Jurkat, Clone E6-1 (cell line): Measurements from ENCODE around the gene CACFD1.

Source experiments
- DNase-seq: peaks from one replicate; pipeline ENCODE4 v3.0.0-alpha.2; 2011; ENCODE audit warnings: low read depth, low spot score
- H3K4me3 ChIP-seq: 2 replicates; pipeline ENCODE4 v1.5.1; 2011; ENCODE audit warnings: mild to moderate bottlenecking, low read length, control low read depth, moderate library complexity

CACFD1 gene

DNA sequence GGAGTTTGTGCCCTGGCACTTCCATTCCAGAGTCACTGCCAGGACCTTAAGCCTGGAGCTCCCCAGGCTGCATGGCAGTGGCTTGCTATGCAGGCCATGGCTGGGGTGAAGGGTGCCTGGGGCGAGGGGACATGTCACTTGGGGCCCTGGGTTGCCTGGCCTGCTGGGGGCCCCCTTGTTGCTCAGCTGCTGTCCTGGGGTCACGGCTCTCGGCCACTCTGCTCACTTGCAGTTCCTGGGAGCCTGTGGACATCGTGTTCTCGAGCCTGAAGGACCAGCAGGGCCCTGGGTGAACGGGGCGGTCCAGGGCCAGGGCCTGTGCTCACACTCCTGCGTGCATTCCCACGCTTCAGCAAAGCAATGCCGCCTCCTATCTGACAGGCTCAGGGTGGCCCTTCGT is 33.6 kb downstream of the CACFD1 start:
- no peak overlapping the region for H3K4me3 ChIP-seq
- no peak for DNase-seq

DNA sequence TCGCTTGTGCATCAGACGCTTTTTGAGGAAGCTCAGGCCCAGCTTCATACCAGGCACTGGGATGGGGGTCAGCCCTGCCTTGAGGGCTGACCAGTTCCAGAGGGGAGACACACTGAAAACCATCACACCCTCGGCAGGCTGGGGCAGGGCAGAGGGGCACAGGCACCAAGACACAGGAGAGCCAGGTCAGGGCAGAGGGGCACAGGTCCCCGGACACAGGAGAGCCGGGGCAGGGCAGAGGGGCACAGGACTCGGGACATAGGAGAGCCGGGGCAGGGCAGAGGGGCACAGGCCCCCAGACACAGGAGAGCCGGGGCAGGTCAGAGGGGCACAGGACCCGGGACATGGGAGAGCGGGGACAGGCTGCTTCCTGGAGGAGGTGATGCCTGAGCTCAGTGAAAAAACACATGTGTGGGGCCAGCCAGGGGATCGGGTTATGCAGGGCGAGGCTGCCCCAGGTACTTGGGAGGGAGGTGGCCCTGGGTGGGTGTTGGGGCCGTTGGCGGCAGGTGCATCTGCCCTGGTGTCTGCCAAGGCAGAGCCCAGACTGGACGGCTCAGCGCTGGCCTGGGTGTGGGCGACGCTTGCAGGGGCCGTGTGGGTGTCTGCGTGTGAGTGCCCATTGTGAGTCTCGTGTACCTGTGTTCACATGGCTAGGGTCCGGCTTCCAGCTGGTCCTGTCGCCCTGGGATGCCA is 34.2 kb downstream of the CACFD1 start:
- DNase-seq, result no peak
- no peak overlapping the region for H3K4me3 ChIP-seq

DNA sequence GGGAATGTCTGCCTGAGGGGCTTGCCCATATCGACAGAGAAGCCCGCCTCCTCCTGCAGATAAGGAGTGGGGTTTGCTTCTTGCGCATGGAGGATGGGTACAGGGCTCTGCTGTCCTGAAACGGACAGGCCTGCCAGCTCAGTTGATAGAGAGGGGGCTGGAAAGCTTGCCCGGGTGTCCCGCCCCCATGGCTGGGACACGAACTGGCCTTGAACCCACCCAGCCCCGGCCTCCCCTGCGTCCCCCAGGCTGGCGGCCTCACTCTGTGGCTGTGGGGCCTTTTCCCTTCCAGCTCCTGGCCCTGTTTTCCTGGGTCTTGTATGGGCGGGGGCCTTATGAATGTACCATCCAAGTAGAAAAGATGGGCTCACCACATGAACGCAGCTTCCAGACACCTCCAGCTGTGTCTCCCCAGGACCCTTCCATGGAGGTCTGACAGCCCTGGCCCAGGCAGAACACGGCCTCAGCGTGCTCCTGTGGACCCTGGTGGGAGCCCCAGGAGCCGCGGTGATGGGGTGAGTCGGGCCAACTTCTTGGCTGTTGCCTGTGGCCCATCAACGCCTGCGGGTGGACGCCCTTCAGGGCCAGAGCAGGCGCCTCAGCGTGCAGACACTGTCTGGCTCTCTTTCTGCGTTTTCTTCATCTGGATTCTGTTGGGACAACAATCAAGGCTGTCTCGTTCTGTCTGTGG is 35.0 kb downstream of the CACFD1 start:
- no peak overlapping the region for H3K4me3 ChIP-seq
- DNase-seq, result no peak

DNA sequence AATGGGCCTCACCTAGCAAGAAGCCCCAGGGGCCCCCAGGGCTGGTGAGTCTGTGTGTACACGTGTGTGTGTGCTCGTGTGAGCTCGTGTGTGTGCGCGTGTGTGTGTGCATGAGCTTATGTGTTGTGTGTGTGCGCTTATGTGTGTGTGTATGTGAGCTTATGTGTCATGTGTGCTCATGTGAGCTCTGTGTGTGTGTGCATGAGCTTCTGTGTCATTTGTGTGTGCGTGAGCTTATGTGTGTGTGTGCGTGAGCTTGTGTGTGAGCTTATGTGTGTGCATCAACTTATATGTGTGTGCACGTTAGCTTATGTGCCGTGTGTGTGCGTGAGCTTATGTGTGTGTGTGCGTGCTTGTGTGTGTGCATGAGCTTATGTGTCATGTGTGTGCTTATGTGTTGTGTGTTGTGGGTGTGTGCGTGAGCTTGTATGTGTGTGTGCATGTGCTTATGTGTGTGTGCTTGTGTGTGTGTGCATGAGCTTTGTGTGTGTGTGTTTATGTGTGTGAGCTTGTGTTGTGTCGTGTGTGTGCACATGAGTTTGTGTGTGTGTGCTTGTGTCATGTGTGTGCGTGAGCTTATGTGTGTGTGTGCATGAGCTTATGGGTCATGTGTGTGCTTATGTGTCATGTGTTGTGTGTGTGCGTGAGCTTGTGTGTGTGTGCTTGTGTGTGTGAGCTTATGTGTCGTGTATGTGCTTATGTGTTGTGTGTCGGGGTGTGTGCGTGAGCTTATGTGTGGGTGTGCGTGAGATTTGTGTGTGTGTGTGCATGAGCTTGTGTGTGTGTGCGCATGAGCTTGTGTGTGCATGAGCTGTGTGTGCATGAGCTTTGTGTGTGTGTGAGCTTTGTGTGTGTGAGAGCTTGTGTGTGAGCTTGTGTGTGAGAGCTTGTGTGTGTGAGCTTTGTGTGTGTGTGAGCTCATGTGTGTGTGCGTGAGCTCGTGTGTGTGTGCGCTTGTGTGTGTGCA is 35.8 kb downstream of the CACFD1 start:
- no peak overlapping the region for H3K4me3 ChIP-seq
- DNase-seq, result no peak

DNA sequence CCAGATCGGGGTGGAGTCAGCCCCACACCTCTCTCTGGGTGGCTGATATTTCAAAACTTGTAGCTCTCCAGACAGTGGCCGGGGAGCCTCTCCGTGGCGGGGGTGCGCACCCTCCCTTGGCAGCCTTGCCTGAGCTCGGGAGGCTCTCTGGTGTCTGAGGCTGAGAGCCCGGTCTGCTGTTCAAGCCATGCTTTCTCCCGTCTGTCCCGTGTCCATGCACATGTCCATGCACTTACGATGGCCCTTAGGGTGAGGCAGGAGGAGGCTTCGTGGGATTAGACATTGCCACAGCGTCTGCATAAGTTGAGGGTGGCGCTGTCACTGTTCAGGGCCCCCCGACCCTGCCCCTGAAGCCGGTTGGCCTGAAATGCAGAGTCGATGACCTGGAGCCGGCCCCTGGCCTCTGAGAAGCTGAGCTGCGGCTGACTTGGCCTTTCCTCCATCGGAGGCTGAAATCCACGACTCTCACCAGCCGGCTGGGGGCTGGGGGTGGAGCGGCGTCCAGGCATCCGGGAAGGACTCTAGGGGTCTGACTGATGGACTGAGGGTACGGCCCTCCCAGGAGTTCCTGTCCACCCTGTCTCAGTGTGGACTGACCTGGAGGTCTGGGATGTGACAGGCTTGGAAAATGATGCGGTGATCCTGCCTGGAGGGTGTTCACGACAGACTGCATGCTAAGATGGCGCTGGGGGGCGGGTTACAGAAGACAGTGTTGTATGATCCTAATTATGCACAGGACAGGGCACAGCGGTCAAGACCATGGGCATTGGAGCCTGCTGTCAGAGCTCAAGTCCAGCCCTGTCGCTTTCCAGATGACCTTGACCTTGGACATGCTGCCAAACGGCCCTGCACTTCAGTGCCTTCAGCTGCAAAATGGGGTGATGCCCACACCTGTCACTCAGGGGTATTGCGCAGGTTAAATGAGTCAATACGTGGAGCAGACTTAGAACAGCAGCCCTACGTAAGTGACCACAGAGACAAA is 37.4 kb downstream of the CACFD1 start:
- no peak overlapping the region for H3K4me3 ChIP-seq

DNA sequence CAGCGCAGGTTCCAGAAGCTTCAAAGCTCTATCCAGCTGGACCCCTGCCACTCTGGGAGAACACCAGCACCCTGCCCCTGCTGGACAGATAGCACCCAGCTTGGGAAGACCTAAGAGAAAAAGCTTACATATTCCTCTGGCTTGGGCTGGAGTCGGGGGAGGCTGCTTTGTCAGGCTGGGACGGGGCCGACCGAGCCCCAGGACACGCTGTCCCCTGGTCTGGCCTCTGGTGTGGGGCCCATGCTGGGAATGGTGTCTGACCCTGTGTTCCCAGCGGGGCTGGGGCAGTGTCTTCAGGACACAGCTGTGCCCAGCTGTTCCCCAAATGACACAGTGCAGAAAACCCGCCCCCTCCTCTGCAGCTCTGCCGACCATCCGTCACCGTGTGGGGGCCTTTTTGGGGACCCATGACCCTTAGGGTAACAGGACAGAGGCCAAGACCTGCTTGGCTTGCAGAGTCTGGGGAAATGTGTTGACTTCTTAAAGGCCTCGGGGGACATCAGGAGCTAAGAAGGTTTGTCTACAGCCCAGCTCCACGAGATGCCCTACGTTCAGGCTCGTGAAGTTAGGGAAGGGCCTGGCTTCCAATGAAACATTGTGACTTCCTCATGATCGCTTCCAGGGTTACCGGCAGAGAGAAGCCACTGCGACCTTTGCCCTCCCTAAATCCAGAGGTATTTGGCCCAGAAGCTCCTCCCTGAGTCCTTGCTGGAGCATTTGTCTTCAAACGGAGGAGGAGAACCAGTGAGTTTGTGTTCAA is 39.5 kb downstream of the CACFD1 start:
- DNase-seq, result no peak
- no peak overlapping the region for H3K4me3 ChIP-seq

More for the DNA sequence above, 37.4 kb downstream of the CACFD1 start:
- no peak for DNase-seq

DNA sequence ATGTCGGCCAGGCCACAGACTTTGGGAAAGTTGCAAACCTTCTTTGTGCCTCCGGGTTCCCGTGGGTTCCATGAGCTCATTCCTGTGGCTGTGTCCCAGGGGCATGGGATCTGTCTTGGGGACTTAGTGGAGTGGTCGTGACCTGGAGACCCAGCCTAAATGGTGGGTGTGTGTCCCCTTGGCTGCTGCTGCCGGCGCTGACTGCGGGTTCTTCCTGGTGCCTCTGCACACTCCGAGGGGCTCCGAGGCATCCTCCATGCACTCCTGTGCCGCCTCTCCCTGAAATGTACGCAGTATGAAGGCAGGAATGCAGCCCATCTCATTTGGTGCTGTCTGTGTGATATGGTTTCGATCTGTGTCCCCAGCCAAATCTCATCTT is 40.1 kb downstream of the CACFD1 start:
- no peak for DNase-seq
- no peak overlapping the region for H3K4me3 ChIP-seq

DNA sequence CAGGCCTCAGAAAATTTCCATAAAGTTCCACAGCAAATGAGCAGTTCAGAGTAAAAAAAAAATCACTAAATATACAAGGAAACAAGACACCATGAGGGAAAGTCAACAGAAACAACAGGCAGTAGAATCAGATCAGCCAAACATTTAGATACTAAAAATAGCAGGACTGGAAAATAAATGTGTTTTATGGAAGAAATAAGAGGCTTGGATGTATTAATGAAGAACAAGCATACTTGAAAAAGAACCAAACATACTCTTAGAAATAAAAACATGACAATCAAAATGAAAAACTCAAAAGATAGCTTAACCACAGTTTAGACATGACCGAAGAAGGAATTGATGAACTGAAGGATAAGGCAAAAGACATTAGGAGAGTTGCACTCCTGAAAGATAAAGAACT is 42.3 kb downstream of the CACFD1 start:
- H3K4me3 ChIP-seq, result no peak overlapping the region
- DNase-seq, result no peak

DNA sequence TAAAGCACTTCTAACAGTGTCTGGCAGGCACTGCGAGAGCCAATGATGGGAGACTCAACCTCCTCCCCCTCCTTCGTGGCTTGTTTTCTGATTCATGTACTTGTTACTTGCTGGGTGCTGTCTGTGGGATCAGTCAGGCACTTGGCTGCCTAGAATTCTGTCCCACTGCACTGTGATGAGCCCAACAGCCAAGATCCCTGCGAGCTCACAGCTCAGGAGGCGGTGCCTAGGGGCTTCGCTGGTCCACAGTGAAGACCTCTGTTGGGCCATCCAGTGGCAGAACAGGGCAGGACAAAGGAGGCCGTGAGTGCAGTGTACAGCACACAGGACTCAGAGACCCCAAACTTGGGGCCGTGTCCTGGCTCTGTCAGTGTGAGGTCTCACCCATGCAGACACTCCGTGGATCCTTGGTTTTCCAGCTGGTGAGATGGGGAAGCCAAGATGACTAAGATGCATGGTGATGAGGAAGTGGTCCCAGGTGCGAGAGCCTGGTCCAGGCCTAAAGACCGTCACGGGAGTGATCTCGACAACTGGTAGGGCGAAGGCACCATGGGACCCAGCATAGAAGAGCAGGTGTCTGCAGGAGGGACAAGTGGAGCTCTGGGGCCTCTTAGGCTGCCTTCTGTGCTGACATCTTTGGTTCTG is 45.5 kb downstream of the CACFD1 start:
- no peak overlapping the region for H3K4me3 ChIP-seq
- no peak for DNase-seq

DNA sequence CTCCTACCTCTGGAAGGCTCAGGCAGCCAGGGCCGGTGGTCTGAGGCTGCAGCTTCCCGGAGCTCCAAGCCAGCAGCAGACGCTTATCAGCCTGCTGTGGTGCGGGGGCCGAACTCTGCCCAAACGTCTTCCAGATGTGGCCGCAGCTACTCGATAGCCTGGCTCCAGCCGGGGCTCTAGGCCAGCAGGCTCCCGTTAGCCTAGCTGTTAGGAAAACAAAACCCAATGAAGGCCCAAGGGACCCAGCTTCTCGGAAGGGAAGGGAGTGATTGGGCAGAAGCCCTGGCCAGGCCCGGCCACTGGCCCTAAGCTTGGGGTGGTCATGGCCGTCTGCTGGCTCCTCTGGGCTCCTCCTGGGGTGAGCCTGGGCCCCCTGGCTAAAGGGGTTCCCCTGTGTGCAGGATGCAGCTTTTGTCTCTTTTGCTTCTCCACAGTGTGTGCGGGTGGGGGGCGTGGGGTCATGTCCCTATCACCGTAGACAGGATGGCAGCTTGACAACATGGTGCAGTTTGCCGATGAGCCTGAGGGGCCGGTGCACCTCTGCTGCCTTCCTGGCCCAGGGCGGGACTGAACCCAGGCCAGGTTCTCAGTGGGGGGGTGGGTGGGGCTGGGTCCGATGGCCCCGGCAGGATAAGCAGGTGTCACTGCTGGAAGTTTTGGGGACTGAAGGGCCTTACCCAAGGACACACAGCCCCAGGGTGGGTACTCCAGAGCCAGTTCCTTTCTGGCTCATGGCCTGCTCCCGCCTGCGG is 46.3 kb downstream of the CACFD1 start:
- no peak overlapping the region for H3K4me3 ChIP-seq
- no peak for DNase-seq

DNA sequence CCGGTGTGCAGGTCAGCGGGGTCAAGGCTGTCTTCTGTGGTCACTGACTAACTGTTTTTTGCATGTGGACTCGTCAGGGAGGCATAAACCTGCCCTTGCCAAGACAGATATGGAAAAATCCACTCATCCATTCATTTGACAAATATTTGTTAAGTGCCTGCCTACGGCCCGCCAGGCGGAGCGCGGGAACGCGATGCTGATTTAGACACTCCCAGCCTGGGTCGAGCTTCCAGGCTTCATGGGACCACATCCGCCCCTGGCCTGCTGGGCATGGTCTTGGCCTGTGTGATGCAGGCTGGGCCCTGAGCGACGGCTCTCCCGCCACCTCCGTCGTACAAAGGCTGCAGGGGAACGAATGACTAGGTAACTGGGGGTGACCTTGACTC is 46.9 kb downstream of the CACFD1 start:
- DNase-seq, result no peak
- no peak overlapping the region for H3K4me3 ChIP-seq

DNA sequence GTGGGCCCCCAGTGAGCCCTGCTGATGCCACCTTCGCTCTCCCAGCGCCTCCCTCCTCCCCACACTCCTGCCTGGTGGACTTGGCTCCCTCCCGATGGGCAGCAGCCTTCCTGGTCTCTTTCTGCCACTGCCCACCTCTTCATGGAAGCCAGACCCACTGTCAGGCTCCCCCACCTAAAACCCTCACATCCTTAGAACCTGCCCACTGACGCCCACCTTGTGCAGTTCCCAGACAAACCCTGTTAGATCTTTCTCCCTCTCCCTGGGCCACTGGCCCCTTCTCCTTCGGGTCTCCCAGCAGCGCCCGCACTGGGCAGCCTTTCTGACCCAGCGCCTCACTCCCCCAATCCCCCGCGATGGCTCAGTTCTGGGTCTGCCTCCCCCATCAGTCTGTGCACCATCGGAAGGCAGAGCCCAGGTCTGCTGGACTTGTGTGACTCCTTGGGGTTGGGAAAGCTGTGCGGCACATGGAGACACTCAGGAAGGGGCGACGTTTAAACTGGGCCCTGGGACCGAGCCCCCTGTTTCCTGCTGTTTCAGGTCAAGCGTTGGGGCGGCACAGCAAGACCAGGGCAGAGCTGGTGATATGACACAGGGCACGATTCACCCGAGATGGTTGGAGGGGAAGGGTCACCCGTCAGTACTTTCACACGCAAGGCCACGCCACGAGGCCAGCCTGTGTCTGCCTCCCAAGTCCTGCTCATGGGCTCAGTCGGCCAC is 47.6 kb downstream of the CACFD1 start:
- DNase-seq, result no peak
- no peak overlapping the region for H3K4me3 ChIP-seq

DNA sequence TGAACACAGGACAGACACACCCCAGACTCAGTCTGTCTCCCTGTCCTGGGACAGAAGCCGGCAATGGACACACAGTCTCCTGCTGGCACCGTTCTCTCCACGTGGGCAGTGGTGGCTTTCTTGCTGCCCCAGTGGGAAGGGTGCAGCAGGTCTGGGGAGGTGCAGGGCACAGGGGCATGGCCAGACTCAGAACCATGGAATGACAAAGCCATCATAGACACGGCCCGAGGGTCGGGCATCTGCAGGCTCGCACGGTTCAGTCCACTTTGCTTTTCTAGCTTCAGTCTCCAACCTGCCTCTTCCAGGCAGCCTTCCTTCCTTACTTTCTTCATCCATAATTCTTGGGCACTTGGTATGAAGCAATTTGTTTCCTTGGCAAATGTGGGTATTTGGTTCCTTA is 48.3 kb downstream of the CACFD1 start:
- no peak for DNase-seq
- H3K4me3 ChIP-seq, result no peak overlapping the region

DNA sequence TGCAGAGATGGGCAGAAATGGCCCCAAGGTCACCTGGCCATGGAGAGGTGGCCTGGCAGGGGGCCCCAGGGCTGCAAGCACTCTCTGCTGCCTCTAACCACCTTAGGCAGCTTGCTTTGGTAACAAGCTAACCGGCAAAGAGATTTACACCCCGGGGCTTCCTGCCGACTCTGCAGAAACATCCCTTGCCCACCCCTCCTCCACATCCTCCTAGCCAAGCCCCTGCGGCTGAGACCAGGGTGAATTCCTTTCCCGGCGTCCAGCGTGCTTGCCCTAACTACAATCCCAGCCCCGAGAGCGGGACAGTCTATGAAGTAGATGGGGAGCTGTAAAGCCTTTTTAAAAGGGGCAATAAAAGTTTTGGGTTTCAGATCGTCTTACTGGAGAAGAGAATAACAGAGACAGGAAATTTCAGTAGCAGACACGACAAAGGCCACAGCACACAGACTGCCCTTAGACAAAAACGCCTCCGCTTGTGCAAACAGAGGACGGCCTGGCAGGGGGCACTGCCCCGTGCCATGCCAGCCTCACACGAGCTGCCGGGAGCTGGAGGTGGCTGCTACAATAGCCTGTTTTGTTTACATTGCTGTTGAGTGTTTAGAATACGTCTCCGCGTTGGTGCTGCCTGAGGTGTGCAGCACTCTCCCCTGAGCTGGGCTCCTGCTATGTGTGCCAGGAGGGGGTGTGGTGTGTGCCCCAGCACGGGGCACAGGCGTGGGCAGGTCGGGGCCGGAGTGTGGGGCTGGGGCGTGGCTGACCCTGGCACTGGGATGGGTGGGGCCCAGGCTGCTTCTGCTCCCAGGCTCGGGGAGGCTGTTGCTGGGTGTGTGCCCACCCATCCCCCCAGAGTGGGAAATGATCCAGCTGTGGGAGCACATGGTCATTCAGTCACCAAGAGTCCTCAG is 49.7 kb downstream of the CACFD1 start:
- peak; percentile 40 for DNase-seq
- no peak overlapping the region for H3K4me3 ChIP-seq

DNA sequence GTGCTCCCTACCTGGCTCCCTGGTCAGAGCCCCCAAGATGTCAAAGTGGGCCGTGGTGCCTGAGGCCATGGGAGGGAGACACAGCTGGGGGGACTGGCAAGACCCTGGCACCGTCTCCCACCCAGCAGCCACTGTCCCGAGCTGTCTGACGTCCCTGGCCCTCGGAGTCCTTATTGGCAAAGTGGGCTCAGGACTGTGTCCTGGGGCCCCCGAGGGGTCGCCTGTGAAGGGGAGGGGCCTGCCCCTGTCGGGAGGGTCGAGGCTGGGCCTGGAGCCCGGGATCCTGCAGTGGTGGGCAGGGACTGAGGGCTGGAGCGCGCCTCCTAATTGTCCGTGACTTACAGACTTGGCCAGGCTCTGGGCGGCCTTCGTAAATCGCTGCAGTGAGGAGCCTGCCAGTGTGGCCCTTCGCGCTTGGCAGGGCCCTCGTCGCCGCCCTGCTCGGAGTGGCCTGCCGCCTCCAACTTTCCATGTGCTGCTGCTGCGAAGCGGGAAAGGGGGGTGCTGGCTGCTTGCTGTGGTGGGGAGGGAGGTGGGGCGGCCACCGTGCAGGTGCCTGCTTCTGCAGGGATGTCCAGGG is 51.2 kb downstream of the CACFD1 start:
- DNase-seq, result no peak
- H3K4me3 ChIP-seq, result no peak overlapping the region
